GM06990 (cell line): ENCODE data around the gene TMEM72.
A peak's percentile ranks its signal among the peaks of the same experiment; 100 is the strongest.

Experiments used
- DNase-seq: peaks from one replicate; pipeline ENCODE4 v3.0.0-alpha.2; 2011; ENCODE audit not compliant: insufficient read length; ENCODE audit errors: extremely low read depth
- H3K27me3 ChIP-seq: replicated peaks from 2 replicates; pipeline ENCODE4 v1.6.0; 2011; ENCODE audit warnings: low read length; ENCODE audit not compliant: control insufficient read depth, insufficient read depth
- H3K36me3 ChIP-seq: 2 replicates; pipeline ENCODE4 v1.5.1; 2011; ENCODE audit warnings: low read length; ENCODE audit not compliant: control insufficient read depth, insufficient read depth
- H3K4me3 ChIP-seq: replicated peaks from 2 replicates; pipeline ENCODE4 v1.5.1; 2011; ENCODE audit warnings: low read depth, mild to moderate bottlenecking, control low read depth, low read length
- CTCF ChIP-seq: IDR thresholded peaks from 2 replicates; pipeline ENCODE4 v1.5.1; 2011; ENCODE audit warnings: low read length, control low read depth, mild to moderate bottlenecking, inconsistent platforms; ENCODE audit not compliant: insufficient read depth, poor library complexity, severe bottlenecking

The TMEM72 gene

GRCh38 chr10:44959247-44960087 is 48.3 kb downstream of the TMEM72 start, which contains the start of gene RASSF4:
RASSF4 (plus strand) TSS chr10:44959802; CDS start chr10:44970203, 10,401 bp downstream.
- peak; percentile 90 for DNase-seq
- H3K27me3 ChIP-seq, result no peaks in the 10 kb centered on the region
- peaks cover 5% of the 10 kb centered on the region for H3K36me3 ChIP-seq
- H3K4me3 ChIP-seq, result peak within 1 kb of the TSS; percentile 81
- TF ChIP-seq CTCF, result no peak

DNA sequence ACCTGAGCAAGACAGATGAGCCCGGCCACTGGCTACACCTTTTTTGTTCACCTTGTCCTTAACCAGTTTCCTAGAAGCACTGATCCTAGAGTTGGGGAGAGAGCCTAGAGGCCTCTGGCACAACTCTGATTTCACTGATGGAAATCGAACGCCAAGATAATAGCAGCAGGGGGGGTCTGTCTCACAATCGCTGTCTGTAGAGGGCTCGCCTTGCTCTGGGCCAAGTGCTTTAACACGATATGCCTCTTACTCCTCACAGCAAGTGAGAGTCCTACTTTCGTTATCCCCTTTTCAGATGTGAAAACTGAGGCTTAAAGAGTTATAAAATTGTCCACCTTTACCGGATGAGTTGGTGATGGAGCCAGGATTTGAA is 48.9 kb downstream of the TMEM72 start:
- DNase-seq, result no peak
- H3K4me3 ChIP-seq, result peak overlapping the region; percentile 81
- TF ChIP-seq CTCF, result no peak
- no peaks in the 10 kb centered on the region for H3K27me3 ChIP-seq
- peaks cover 5% of the 10 kb centered on the region for H3K36me3 ChIP-seq

- TF ChIP-seq CTCF, result no peak
- no peaks in the 10 kb centered on the region for H3K27me3 ChIP-seq
- H3K36me3 ChIP-seq, result peaks cover 5% of the 10 kb centered on the region
- peak overlapping the region; percentile 81 for H3K4me3 ChIP-seq
- DNase-seq, result no peak
These were observed 49.5 kb downstream of the TMEM72 start for GRCh38 chr10:44960482-44961229.

DNA sequence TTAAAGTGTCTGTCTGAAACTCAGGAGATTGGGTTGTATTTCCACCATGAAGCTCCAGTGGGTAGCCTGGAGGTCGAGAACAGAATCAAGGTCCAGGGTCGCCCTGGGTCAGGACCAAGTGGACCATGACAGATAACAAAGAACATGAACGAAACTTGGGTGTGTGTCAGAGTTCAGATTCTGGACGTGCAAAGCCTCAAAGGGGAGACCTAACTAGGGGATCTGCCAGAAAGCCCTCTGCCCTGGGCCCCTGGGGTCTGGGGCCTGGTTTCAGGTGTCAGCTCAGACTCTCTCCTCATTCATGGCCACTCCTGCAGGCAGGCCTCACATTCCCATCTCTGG is 50.1 kb downstream of the TMEM72 start:
- no peaks in the 10 kb centered on the region for H3K27me3 ChIP-seq
- TF ChIP-seq CTCF, result no peak
- H3K4me3 ChIP-seq, result peak overlapping the region; percentile 81
- H3K36me3 ChIP-seq, result peaks cover 2% of the 10 kb centered on the region
- no peak for DNase-seq

DNA sequence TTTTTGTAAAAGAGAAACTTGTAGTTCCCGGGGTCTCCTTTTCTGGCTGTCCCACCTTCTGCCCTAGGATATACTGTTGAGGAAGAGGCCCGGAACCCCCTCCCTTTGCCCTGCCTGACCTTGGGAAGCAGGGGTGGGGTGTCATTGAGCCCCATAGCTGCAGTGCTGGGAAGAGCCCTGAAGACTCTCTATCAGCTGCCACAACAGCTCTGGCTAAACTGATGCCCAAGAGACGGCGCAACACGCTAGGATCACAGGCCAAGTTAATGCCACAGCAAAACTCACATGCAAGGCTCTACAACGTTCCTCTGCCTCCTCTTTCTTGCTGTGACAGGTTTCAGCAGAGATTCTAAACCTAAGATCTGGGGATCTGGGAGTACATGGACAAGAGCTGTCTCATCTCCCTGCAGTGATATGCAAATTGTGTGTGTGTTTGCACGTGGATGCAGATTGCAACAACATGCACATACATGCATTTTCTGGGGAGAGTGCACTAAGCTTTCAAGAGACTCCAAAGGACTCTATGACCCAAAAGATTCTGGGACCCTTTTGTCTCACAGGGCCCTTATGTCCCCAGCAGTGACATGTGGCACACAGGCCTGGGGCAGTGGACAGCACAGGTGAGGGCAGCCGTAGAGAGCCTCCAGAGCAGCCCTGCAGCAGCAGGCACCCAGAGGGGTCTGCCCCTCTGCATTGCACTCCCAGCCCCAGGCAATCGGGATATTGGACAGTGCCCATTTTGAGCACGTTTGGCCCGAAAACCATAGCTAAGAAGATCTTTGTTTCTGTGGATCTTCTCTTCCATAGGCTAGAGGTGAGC is 51.0 kb downstream of the TMEM72 start:
- DNase-seq, result no peak
- H3K27me3 ChIP-seq, result no peaks in the 10 kb centered on the region
- H3K36me3 ChIP-seq, result no peaks in the 10 kb centered on the region
- no peak overlapping the region for H3K4me3 ChIP-seq
- no peak for TF ChIP-seq CTCF
